HG03571 (cell line): ENCODE results near the gene SNX1.
A peak's percentile ranks its signal among the peaks of the same experiment; 100 is the strongest.
"Not testable (repeated sequence)": the region's sequence is repeated elsewhere in the genome, so short reads cannot be mapped to it uniquely, and the experiment has no call there.

Experiments used
- ATAC-seq: cut with Tn5 transposase; IDR thresholded peaks from one replicate; pipeline ENCODE4 v1.9.1; 2021; ENCODE audit not compliant: unreplicated experiment

The SNX1 gene

GRCh38 chr15:64095795-64096667, at the start of gene SNX1:
SNX1 (plus strand) TSS chr15:64095982; CDS start chr15:64096014, 32 bp downstream.
- peak; percentile 34 for ATAC-seq

GRCh38 chr15:64046421-64047153, 49.2 kb upstream of the SNX1 start, which contains the start of gene DAPK2:
DAPK2 (minus strand) TSS chr15:64046485; CDS start chr15:64040261, 6,224 bp downstream.
- ATAC-seq = no peak

GRCh38 chr15:64048781-64049460, 46.9 kb upstream of the SNX1 start:
- no peak for ATAC-seq

- ATAC-seq = no peak
These were observed 45.3 kb upstream of the SNX1 start for GRCh38 chr15:64050281-64051092.

GRCh38 chr15:64051093-64051402, 44.7 kb upstream of the SNX1 start:
- no peak for ATAC-seq

- ATAC-seq = no peak
These were observed 44.1 kb upstream of the SNX1 start for GRCh38 chr15:64051407-64052259.

- ATAC-seq = no peak
These were observed 42.8 kb upstream of the SNX1 start for GRCh38 chr15:64052925-64053491.

- not testable (repeated sequence) for ATAC-seq
These were observed 42.1 kb upstream of the SNX1 start for GRCh38 chr15:64053674-64054073.

GRCh38 chr15:64058279-64058678, 37.5 kb upstream of the SNX1 start:
- ATAC-seq = no peak

GRCh38 chr15:64059104-64059503, 36.7 kb upstream of the SNX1 start:
- ATAC-seq = not testable (repeated sequence)

- ATAC-seq = no peak
These were observed 35.1 kb upstream of the SNX1 start for GRCh38 chr15:64060716-64061115.

GRCh38 chr15:64066451-64066850, 29.3 kb upstream of the SNX1 start:
- no peak for ATAC-seq

GRCh38 chr15:64067564-64068030, 28.2 kb upstream of the SNX1 start:
- ATAC-seq = no peak

GRCh38 chr15:64068133-64068532, 27.6 kb upstream of the SNX1 start:
- no peak for ATAC-seq

GRCh38 chr15:64070106-64070505, 25.7 kb upstream of the SNX1 start:
- ATAC-seq = no peak

- ATAC-seq = no peak
These were observed 24.6 kb upstream of the SNX1 start for GRCh38 chr15:64070965-64071851.

GRCh38 chr15:64071931-64072765, 23.6 kb upstream of the SNX1 start:
- ATAC-seq = no peak
